ENCODE results near the gene EIF2S3. TPM values are rescaled to one million over a fixed set of nuclear protein-coding genes. Genes with fewer than 3 reads are reported as not detected.

EIF2S3 gene
- polyA plus RNA-seq, 1 donor from 2014 or later, result 93.9 TPM

GRCh38 chrX:24005867-24006266 lies 48.9 kb upstream of the EIF2S3 start:
- Histone ChIP-seq H3K4me2 (ENCODE audit: low read length) (no peak overlapping the region), H3K9ac (ENCODE audit: low read length) (no peak overlapping the region), H3K27ac (ENCODE audit: low read length) (no peak overlapping the region), H3K27me3 (ENCODE audit: insufficient read depth, low read depth, low read length) (no peaks in the 10 kb centered on the region), H3K9me2 (ENCODE audit: insufficient read depth, low read length) (no peaks in the 10 kb centered on the region), H3F3A (ENCODE audit: insufficient read depth, low read length, poor library complexity, severe bottlenecking) (no peaks in the 10 kb centered on the region), H3K79me2 (replicated peaks; ENCODE audit: insufficient read depth, low read length) (no peaks in the 10 kb centered on the region), H3K36me3 (ENCODE audit: insufficient read depth, low read length) (no peaks in the 10 kb centered on the region), H3K9me3 (ENCODE audit: low read length) (no peaks in the 10 kb centered on the region), H2AFZ (ENCODE audit: low read depth, low read length) (no peak overlapping the region), H4K20me1 (ENCODE audit: insufficient read depth) (no peaks in the 10 kb centered on the region), H3K4me3 (ENCODE audit: low read length) (no peak overlapping the region)
- TF ChIP-seq RAD21 (conservative IDR thresholded peaks at IDR 0.05) (no peak), EP300 (conservative IDR thresholded peaks at IDR 0.05; ENCODE audit: poor library complexity, severe bottlenecking) (no peak), EZH2 (IDR thresholded peaks at IDR 0.05; ENCODE audit: borderline replicate concordance, insufficient read depth, low read length, poor library complexity, severe bottlenecking) (no peak), POLR2AphosphoS5 (IDR thresholded peaks at IDR 0.05) (no peak), REST (IDR thresholded peaks at IDR 0.05; ENCODE audit: borderline replicate concordance) (no peak), TAF1 (IDR thresholded peaks at IDR 0.05; ENCODE audit: low read depth) (no peak), SMC3 (conservative IDR thresholded peaks at IDR 0.05; ENCODE audit: poor library complexity) (no peak), MXI1 (conservative IDR thresholded peaks at IDR 0.05; ENCODE audit: poor library complexity, severe bottlenecking) (no peak)
- TF ChIP-seq, protein P1, sequence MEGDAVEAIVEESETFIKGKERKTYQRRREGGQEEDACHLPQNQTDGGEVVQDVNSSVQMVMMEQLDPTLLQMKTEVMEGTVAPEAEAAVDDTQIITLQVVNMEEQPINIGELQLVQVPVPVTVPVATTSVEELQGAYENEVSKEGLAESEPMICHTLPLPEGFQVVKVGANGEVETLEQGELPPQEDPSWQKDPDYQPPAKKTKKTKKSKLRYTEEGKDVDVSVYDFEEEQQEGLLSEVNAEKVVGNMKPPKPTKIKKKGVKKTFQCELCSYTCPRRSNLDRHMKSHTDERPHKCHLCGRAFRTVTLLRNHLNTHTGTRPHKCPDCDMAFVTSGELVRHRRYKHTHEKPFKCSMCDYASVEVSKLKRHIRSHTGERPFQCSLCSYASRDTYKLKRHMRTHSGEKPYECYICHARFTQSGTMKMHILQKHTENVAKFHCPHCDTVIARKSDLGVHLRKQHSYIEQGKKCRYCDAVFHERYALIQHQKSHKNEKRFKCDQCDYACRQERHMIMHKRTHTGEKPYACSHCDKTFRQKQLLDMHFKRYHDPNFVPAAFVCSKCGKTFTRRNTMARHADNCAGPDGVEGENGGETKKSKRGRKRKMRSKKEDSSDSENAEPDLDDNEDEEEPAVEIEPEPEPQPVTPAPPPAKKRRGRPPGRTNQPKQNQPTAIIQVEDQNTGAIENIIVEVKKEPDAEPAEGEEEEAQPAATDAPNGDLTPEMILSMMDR (IDR thresholded peaks at IDR 0.05; ENCODE audit: poor library complexity, severe bottlenecking), result no peak

- Histone ChIP-seq H3F3A (ENCODE audit: insufficient read depth, low read length, poor library complexity, severe bottlenecking) (no peaks in the 10 kb centered on the region), H3K4me3 (ENCODE audit: low read length) (no peak overlapping the region), H3K36me3 (ENCODE audit: insufficient read depth, low read length) (no peaks in the 10 kb centered on the region), H3K79me2 (replicated peaks; ENCODE audit: insufficient read depth, low read length) (no peaks in the 10 kb centered on the region), H3K27me3 (ENCODE audit: insufficient read depth, low read depth, low read length) (no peaks in the 10 kb centered on the region), H3K9me2 (ENCODE audit: insufficient read depth, low read length) (no peaks in the 10 kb centered on the region), H3K27ac (ENCODE audit: low read length) (no peak overlapping the region), H3K4me2 (ENCODE audit: low read length) (no peak overlapping the region), H2AFZ (ENCODE audit: low read depth, low read length) (no peak overlapping the region), H3K9ac (ENCODE audit: low read length) (no peak overlapping the region), H4K20me1 (ENCODE audit: insufficient read depth) (no peaks in the 10 kb centered on the region), H3K9me3 (ENCODE audit: low read length) (no peaks in the 10 kb centered on the region)
- TF ChIP-seq TAF1 (IDR thresholded peaks at IDR 0.05; ENCODE audit: low read depth), result no peak
- TF ChIP-seq MXI1 (conservative IDR thresholded peaks at IDR 0.05; ENCODE audit: poor library complexity, severe bottlenecking), result no peak
- no peak for TF ChIP-seq POLR2AphosphoS5 (IDR thresholded peaks at IDR 0.05)
- TF ChIP-seq EP300 (conservative IDR thresholded peaks at IDR 0.05; ENCODE audit: poor library complexity, severe bottlenecking), result no peak
- no peak for TF ChIP-seq EZH2 (IDR thresholded peaks at IDR 0.05; ENCODE audit: borderline replicate concordance, insufficient read depth, low read length, poor library complexity, severe bottlenecking)
- no peak for TF ChIP-seq REST (IDR thresholded peaks at IDR 0.05; ENCODE audit: borderline replicate concordance)
- TF ChIP-seq, protein P1 (IDR thresholded peaks at IDR 0.05; ENCODE audit: poor library complexity, severe bottlenecking), result no peak
- TF ChIP-seq RAD21 (conservative IDR thresholded peaks at IDR 0.05), result no peak
- TF ChIP-seq SMC3 (conservative IDR thresholded peaks at IDR 0.05; ENCODE audit: poor library complexity), result no peak
Measured at GRCh38 chrX:24012266-24012665, 42.5 kb upstream of the EIF2S3 start.
